ENCODE data around the gene WDR45.

- TF ChIP-seq CTCF (conservative IDR thresholded peaks at IDR 0.05) (no peak), EZH2 (IDR thresholded peaks at IDR 0.05; ENCODE audit: low read depth) (no peak)
Measured at GRCh38 chrX:49059201-49059600, 20.5 kb downstream of the WDR45 start.
